Sigmoid colon (tissue), 7 donors: ENCODE measurements around the gene RAB7B. TPM values are rescaled to one million over a fixed set of nuclear protein-coding genes. Genes with fewer than 3 reads are reported as not detected.
A peak's percentile ranks its signal among the peaks of the same experiment; 100 is the strongest.

Source experiments
- DNase-seq: peaks from one replicate; pipeline ENCODE4 v3.0.0-alpha.2; 2019
- H3K27ac ChIP-seq, 4 donors: fragments of 200-600 bp; sonication (generic); one replicate each; pipeline ENCODE4 v1.5.1; 2016 to 2019; ENCODE audit warnings: mild to moderate bottlenecking in 1 of 4
- H3K27me3 ChIP-seq, 3 donors: fragments of 200-600 bp; sonication (generic); one replicate each; pipeline ENCODE4 v1.5.1; 2019; ENCODE audit warnings: mild to moderate bottlenecking in 1 of 3
- H3K36me3 ChIP-seq, 4 donors: fragments of 200-600 bp; sonication (generic); one replicate each; pipeline ENCODE4 v1.5.1; 2016 to 2019
- H3K4me1 ChIP-seq, 4 donors: fragments of 200-600 bp; sonication (generic); one replicate each; pipeline ENCODE4 v1.5.1; 2017 to 2019
- H3K4me3 ChIP-seq, 4 donors: fragments of 200-600 bp; sonication (generic); one replicate each; pipeline ENCODE4 v1.5.1; 2017 to 2019; ENCODE audit warnings: mild to moderate bottlenecking in 2 of 4, moderate library complexity in 1 of 4
- H3K9me3 ChIP-seq, 4 donors: fragments of 200-600 bp in 3 of 4; sonication (generic) in 3 of 4; one replicate each; pipeline versions ENCODE4 v1.5.1 to v1.6.1; 2013 to 2019
- EP300 ChIP-seq, 4 donors: sonication (generic); formaldehyde crosslinking; IDR thresholded peaks; one replicate each; pipeline ENCODE4 v1.6.1; 2017; ENCODE audit warnings: antibody characterized with exemption in 4 of 4
- POLR2A ChIP-seq, 2 donors: fragments of 450-650 bp; IDR thresholded peaks; one replicate each; pipeline ENCODE4 v1.6.1; 2016; ENCODE audit warnings: antibody characterized with exemption in 2 of 2, mild to moderate bottlenecking in 2 of 2, moderate library complexity in 2 of 2
- POLR2AphosphoS5 ChIP-seq, 4 donors: sonication (generic); formaldehyde crosslinking; IDR thresholded peaks; one replicate each; pipeline ENCODE4 v1.6.1; 2017; ENCODE audit warnings: antibody characterized with exemption in 4 of 4
- WGBS, 2 donors: extraction: QIAGEN DNeasy Blood & Tissue Kit; methylation state at CpG; one replicate each; pipeline ENCODE4 v1.1.7; 2013; 5-methylcytosine and 5-hydroxymethylcytosine counted together
- intact Hi-C: fragments of 100-400 bp; cut with DNase I; formaldehyde crosslinking; loops from one replicate; pipeline ENCODE4 v1.15.1; 2023
- polyA plus RNA-seq, 3 donors: library from polyadenylated mRNA; stranded (reverse); fragments of 200-250 nt; gene quantifications; one replicate each; pipeline ENCODE4 v1.2.3, GENCODE V29; 2013
- total RNA-seq, 4 donors: library from RNA; depleted of rRNA; stranded (reverse); fragments of >200 nt; gene quantifications; one replicate each; pipeline ENCODE4 v1.1.0, GENCODE V29; 2016
- TF ChIP-seq, protein P1 (sequence below), 4 experiments: fragments of 450-650 bp in 3 of 4; fragments of 200-600 bp in 1 of 4; IDR thresholded peaks; one replicate each; pipeline ENCODE4 v1.5.1; 2016 to 2019; ENCODE audit warnings: antibody characterized with exemption in 4 of 4, mild to moderate bottlenecking in 3 of 4, moderate library complexity in 2 of 4
- donor health status: healthy with polysubstance abuse.
- donor health status: Bipolar disorder and iron deficiency.
- donor health status: healthy.

The RAB7B gene
- total and polyA plus RNA-seq, 7 donors = 0.27 to 5.3 (median 1.8) TPM

DNA sequence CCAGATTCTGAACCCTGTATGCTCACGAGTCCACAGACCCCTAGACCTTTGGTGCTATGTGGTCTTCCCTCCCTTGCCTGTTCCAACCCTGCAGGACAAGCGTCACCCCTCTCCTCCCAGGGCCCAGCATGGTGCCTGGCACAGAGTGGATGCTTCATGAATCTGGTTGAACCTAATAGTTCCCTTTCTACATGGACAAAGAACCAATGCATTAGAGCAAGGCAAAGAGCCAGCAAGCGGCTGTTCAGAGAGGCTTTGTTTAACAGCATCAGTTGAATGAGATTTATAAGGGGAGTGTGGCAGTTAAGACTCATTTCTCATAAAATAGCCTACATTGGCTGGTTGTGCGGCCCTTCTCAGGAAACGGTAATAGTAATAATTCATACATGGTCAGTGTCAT lies 74.9 kb downstream of the RAB7B start:
- no peak for DNase-seq
- 86 to 87% methylated on average over 5 of the region's 5 CpGs for WGBS, 2 donors
- intact Hi-C loops = no loop called here

DNA sequence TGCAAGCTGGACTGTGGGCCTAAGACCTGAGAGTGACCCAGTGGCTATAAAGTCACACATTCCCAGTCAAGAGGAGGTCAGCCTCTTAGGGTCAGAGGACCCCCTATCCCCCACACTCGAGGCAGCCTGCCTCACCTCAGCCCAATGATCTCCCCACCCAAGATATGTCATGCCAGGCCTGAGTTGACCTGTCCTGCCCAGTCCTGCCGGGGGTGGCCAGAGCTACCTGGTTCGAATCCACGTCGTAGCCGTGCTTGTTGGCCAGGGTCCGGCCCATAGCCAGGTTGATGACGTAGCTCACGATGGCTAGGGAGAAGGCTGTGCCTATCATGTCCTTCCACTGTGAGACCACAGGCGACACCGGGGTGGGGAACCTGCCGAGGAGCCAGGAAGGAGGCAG lies 75.5 kb downstream of the RAB7B start:
- Histone ChIP-seq H3K36me3 (no peaks in the 10 kb centered on the region), H3K9me3 (no peaks in the 10 kb centered on the region), H3K27me3 (no peaks in the 10 kb centered on the region), H3K4me1 (no peaks in the 10 kb centered on the region), H3K4me3 (no peak overlapping the region), H3K27ac (no peak overlapping the region)
- DNase-seq = peak; percentile 56
- WGBS, 2 donors = 90 to 92% methylated on average over 12 of the region's 12 CpGs
- intact Hi-C loops = no loop called here
- TF ChIP-seq POLR2A (IDR thresholded peaks at IDR 0.05) (no peak), POLR2AphosphoS5 (IDR thresholded peaks at IDR 0.05) (no peak)
- TF ChIP-seq, protein P1, sequence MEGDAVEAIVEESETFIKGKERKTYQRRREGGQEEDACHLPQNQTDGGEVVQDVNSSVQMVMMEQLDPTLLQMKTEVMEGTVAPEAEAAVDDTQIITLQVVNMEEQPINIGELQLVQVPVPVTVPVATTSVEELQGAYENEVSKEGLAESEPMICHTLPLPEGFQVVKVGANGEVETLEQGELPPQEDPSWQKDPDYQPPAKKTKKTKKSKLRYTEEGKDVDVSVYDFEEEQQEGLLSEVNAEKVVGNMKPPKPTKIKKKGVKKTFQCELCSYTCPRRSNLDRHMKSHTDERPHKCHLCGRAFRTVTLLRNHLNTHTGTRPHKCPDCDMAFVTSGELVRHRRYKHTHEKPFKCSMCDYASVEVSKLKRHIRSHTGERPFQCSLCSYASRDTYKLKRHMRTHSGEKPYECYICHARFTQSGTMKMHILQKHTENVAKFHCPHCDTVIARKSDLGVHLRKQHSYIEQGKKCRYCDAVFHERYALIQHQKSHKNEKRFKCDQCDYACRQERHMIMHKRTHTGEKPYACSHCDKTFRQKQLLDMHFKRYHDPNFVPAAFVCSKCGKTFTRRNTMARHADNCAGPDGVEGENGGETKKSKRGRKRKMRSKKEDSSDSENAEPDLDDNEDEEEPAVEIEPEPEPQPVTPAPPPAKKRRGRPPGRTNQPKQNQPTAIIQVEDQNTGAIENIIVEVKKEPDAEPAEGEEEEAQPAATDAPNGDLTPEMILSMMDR (IDR thresholded peaks at IDR 0.05) = no peak

More for the DNA sequence above, 74.9 kb downstream of the RAB7B start:
- H3K27me3 ChIP-seq = no peaks in the 10 kb centered on the region
- TF ChIP-seq POLR2AphosphoS5 (IDR thresholded peaks at IDR 0.05) (no peak), EP300 (IDR thresholded peaks at IDR 0.05) (no peak), POLR2A (IDR thresholded peaks at IDR 0.05) (no peak)
- TF ChIP-seq, protein P1 (IDR thresholded peaks at IDR 0.05) = no peak
- H3K36me3 ChIP-seq = no peaks in the 10 kb centered on the region
- no peak overlapping the region for H3K4me3 ChIP-seq
- no peak overlapping the region for H3K27ac ChIP-seq
- H3K4me1 ChIP-seq = no peaks in the 10 kb centered on the region
- H3K9me3 ChIP-seq = no peaks in the 10 kb centered on the region

DNA sequence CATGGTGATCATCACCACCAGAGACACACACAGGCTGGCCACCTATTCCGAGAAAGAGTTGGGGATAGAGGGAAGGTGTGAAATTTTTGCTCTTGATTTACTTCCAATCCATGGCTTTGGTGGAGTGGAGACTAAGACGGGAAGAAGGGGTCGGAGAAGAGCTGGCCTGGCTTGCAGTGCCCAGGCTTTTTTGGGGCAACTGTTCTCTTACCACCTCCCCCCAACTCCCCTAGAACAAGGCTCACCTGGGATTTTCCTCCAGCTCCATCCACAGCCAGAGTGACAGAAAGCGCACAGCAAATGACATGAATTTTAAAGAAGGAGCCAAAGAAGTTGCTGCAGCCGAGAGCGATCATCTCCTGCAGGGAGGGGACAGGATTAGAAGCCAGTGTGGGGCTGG lies 75.9 kb downstream of the RAB7B start:
- DNase-seq = no peak
- Histone ChIP-seq H3K27ac (no peak overlapping the region), H3K36me3 (no peaks in the 10 kb centered on the region), H3K9me3 (no peaks in the 10 kb centered on the region), H3K4me3 (no peak overlapping the region), H3K4me1 (no peaks in the 10 kb centered on the region), H3K27me3 (no peaks in the 10 kb centered on the region)
- TF ChIP-seq POLR2AphosphoS5 (IDR thresholded peaks at IDR 0.05) (no peak), EP300 (IDR thresholded peaks at IDR 0.05) (no peak), POLR2A (IDR thresholded peaks at IDR 0.05) (no peak)
- TF ChIP-seq, protein P1 (IDR thresholded peaks at IDR 0.05) = no peak
- 94% methylated on average over 6 of the region's 6 CpGs for WGBS, 2 donors
- intact Hi-C loops = no loop called here

Other genes with a start within 250 kb of the RAB7B start
- gene RAB29, start 227.9 kb downstream of the RAB7B start, total RNA-seq = 10 to 100 TPM; 19.8 to 28.5 (median 23.2) TPM
- 10 to 100 TPM in 1 of 3 donors, 1 to 10 TPM in 2; 6.9 to 18.1 (median 8.4) TPM for gene RAB29, start 227.9 kb downstream of the RAB7B start, polyA plus RNA-seq
- 10 to 100 TPM; 11.4 to 46.3 (median 14.8) TPM for gene SLC41A1, start 190.2 kb downstream of the RAB7B start, total RNA-seq
- 1 to 10 TPM; 1.8 to 7.9 (median 2.3) TPM for gene SLC41A1, start 190.2 kb downstream of the RAB7B start, polyA plus RNA-seq
- under 1 TPM in 1 of 4 donors, not detected in 3; 0.36 TPM for gene PM20D1, start 153.3 kb downstream of the RAB7B start, total RNA-seq
- under 1 TPM in 1 of 3 donors, not detected in 2; 0.19 TPM for gene PM20D1, start 153.3 kb downstream of the RAB7B start, polyA plus RNA-seq
- gene SLC26A9, start 59.9 kb downstream of the RAB7B start, total RNA-seq = not detected
- under 1 TPM in 1 of 3 donors, not detected in 2; 0.60 TPM for gene SLC26A9, start 59.9 kb downstream of the RAB7B start, polyA plus RNA-seq
- gene CTSE, start 20.5 kb upstream of the RAB7B start, total RNA-seq = not detected
- gene CTSE, start 20.5 kb upstream of the RAB7B start, polyA plus RNA-seq = 1 to 10 TPM; 4.4 to 9.0 (median 8.6) TPM
- 1 to 10 TPM in 1 of 4 donors, not detected in 3; 3.6 TPM for gene RHEX, start 49.8 kb upstream of the RAB7B start, total RNA-seq
- gene RHEX, start 49.8 kb upstream of the RAB7B start, polyA plus RNA-seq = 1 to 10 TPM in 1 of 3 donors, under 1 TPM in 1, not detected in 1; 0.54 to 2.4 TPM
- gene AVPR1B, start 114.0 kb upstream of the RAB7B start, total RNA-seq = under 1 TPM in 1 of 4 donors, not detected in 3; 0.36 TPM
- under 1 TPM in 1 of 3 donors, not detected in 2; 0.23 TPM for gene AVPR1B, start 114.0 kb upstream of the RAB7B start, polyA plus RNA-seq
- under 1 TPM in 3 of 4 donors, not detected in 1; 0.71 to 0.95 (median 0.83) TPM for gene FAM72A, start 199.4 kb upstream of the RAB7B start, total RNA-seq
- gene FAM72A, start 199.4 kb upstream of the RAB7B start, polyA plus RNA-seq = 1 to 10 TPM in 2 of 3 donors, under 1 TPM in 1; 0.92 to 4.9 (median 1.8) TPM
- 10 to 100 TPM; 27.8 to 60.4 (median 32.5) TPM for gene SRGAP2, start 200.1 kb upstream of the RAB7B start, total RNA-seq
- gene SRGAP2, start 200.1 kb upstream of the RAB7B start, polyA plus RNA-seq = 10 to 100 TPM in 1 of 3 donors, 1 to 10 TPM in 2; 1.6 to 17.0 (median 3.6) TPM